DMS 273 treated with DMSO at 0.1 percent for 48 hours (cell line): ENCODE data around the gene MYPOP.

ENCODE experiments used
- DNase-seq: peaks from one replicate; lab custom pipeline; 2025; lab: John Stamatoyannopoulos, UW

Gene MYPOP

DNA sequence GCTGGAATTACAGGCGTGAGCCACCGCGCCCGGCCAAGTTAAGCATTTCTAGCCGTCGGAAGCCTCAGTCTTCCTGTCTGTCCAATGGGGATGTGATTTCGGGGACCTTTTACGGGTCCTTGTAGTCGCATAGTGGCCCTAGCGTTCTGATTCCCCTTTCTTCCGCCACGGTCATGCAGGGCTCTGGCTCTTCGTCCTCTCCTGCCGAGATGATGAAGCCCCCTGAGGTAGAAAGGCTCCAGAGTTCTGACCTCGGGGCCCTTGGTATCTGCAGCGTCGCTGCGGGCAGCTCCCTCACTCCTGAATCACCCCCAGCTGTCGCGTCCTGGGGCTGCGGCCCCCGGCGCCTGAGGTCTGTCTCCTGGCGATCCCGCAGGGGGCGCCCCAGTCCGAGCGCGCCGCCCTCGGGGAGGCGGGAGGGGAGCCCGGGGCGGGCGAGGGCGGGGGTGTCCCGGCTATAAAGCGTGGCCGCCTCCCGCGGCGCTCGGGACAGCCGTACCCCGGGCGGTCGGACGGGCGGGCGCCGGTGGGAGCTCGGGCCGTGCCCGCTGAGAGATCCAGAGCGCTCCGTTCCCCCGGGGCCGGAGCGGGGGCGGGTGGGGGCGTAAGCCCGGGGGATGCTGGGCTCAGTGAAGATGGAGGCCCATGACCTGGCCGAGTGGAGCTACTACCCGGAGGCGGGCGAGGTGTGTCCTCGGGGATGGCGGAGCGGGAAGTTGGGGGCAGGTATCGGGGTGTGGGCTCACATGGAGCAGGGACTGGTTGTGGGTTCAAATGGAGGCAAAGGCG lies 38.4 kb downstream of the MYPOP start, which contains the start of gene FOXA3:
Gene FOXA3 (plus strand): TSS at position 487 of the 789 bp plus-strand sequence. CDS start 131 bp downstream, at position 618.
- no peak for DNase-seq

GRCh38 chr19:45863335-45863839 lies 39.0 kb downstream of the MYPOP start:
- no peak for DNase-seq

DNA sequence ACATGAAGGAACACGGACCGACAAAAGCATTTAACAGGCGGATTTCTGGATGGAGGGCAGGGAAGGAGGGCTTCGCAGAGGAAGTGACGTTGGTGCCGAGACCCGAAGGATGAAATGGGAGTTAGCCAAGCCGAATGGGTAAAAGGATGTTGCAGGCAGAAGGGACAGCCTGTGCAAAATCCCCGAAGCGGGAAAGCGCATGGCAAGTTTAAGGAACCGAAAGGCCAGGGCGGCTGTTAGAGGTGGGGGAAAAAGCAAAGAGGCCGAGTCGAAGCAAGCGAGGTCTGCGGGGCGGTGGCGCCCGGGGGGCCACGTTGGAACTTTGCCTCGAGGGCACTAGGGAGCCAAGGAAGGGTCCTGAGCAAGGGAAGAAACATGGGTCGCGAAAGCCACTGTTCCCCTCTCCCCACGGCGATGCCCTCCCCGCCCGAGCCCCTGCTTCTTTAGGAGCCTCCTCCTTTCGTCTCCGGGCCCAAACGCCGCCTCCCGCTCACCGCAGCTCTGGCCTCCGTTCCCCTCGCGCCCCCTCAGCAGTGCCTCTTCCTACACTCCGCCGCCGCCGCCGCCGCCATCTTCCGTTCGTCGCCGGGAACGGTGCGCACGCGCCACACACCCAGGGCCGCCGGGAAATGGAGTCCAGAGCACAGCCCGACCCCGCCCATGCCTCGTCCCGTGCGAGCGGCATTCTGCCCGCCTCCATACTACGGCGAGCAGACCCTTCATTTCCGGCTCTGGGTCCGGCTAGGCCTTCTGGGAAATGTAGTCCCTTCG lies 39.7 kb downstream of the MYPOP start, which contains the start of gene SYMPK:
Gene SYMPK (minus strand): TSS at position 584 of the 771 bp plus-strand sequence. CDS start 8,652 bp downstream, outside the sequence.
- DNase-seq, result peak; percentile 95

GRCh38 chr19:45862271-45862563 lies 40.2 kb downstream of the MYPOP start:
- DNase-seq, result no peak

GRCh38 chr19:45860359-45861259 lies 41.8 kb downstream of the MYPOP start:
- DNase-seq, result no peak

GRCh38 chr19:45854167-45854778 lies 48.1 kb downstream of the MYPOP start:
- DNase-seq, result no peak

- DNase-seq, result no peak
These were observed 49.4 kb downstream of the MYPOP start for GRCh38 chr19:45852983-45853382.

DNA sequence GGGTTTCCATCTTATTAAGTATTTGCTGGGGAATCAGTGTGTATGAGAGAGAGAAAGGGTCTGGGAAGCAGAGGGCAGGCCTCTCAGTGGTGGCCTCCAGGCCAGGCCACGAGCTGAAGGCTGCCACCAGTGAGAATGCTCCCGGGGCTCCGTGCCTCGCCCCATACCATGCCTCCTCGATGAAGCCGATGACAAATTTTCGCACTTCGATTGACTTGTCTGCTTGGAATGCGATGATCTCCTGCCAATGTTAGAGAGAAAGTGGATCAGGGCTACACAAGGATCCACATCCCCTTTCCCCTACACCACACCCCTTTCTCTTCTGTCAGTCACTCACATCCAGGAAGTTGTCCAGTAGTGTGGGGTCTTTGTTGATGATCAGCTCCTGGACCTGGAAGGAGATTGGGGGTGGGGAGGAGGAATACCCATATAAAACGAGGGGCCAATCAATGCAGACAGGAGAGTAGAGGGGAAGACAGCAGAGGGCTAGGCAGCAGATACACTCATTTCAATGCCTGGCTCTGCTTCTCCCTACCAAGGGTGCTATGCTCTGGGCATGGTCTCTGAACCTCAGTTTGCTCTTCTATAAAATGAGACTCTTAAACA lies 50.2 kb downstream of the MYPOP start:
- no peak for DNase-seq

DNA sequence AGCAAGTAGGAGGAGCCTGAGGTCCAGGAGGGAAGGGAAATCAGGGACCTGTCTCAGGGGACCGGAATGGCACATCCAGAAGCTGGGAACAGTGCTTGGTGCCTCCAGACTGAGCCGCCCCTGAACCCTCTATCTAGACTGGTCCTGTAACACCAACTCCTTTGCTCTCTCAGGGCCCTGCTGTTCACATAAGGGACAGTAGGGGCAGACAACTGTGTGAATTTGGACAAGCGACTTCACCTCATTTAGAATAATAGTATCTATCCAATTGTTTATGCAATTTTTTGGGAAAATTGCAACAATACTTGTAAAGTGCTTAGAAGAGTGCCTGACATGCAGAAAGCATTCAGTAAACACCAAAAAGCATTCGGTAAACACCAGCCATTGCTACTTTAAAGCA lies 53.5 kb downstream of the MYPOP start:
- no peak for DNase-seq

DNA sequence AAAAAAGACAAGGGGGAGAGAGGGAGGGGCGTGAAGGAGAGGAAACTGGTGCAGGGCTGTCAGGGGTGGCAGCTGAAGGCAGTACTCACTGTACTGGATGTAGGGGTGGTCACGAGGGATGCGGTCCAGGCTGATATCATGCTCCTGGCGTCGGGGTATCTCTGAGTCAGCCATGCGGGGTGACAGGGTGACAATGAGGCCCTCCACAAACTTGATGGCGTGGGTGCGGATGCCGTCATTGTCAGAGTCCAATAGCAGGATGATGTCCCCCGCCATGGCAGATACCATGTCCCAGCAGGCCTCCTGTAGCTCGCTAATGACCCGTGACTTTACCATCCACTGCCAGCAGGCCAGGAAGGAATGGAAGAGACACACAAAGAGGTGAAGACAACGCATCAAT lies 54.8 kb downstream of the MYPOP start:
- DNase-seq, result no peak

- no peak for DNase-seq
These were observed 60.2 kb downstream of the MYPOP start for GRCh38 chr19:45842198-45842597.
